ENCODE measurements around the gene MTARC1. TPM values are rescaled to one million over a fixed set of nuclear protein-coding genes. Genes with fewer than 3 reads are reported as not detected.

Gene MTARC1
- total RNA-seq, 1 experiment from 2014 or later, result 72.5 TPM

- no TSS peak for BruUV-seq (replicated peaks)
- intact Hi-C loops (cut with micrococcal nuclease; ENCODE audit: unreplicated experiment), result no loop called here
- H3K4me3 ChIP-seq, result no peak overlapping the region
These were observed 35.6 kb upstream of the MTARC1 start for GRCh38 chr1:220751111-220751510.

GRCh38 chr1:220754212-220754917, 32.3 kb upstream of the MTARC1 start:
- POLR2A ChIA-PET (ENCODE audit: unreplicated experiment), result interaction anchor here (0.6 kb wide), 1 partner anchor 628 kb away, joined by 6 read pairs; no protein-coding TSS in a partner anchor

More at GRCh38 chr1:220751111-220751510, 35.6 kb upstream of the MTARC1 start:
- Histone ChIP-seq H2AFZ (no peak overlapping the region), H3F3A (ENCODE audit: insufficient read depth, low read depth) (peaks cover 10% of the 10 kb centered on the region; the same call in 1 of the 2 replicates), H4K20me1 (ENCODE audit: insufficient read depth) (no peaks in the 10 kb centered on the region; the same call in 1 of the 2 replicates), H3K9me3 (ENCODE audit: insufficient read depth, low read depth) (no peaks in the 10 kb centered on the region), H3K27ac (no peak overlapping the region), H3K79me2 (ENCODE audit: low read depth) (peaks cover 21% of the 10 kb centered on the region), H3K27me3 (ENCODE audit: insufficient read depth, low read depth) (no peaks in the 10 kb centered on the region), H3K4me2 (no peak overlapping the region; the same call in 1 of the 2 replicates), H3K9me2 (ENCODE audit: insufficient read depth) (no peaks in the 10 kb centered on the region), H3K36me3 (ENCODE audit: low read depth) (0 out of 2 replicates have a peak, but pooled peaks cover 2% of the 10 kb centered on the region), H3K4me1 (replicated peaks; ENCODE audit: insufficient read depth) (peaks cover 24% of the 10 kb centered on the region)
- ChIA-PET CTCF (interaction anchor here (0.6 kb wide), 1 partner anchor 17 kb away, joined by 4 read pairs; no protein-coding TSS in a partner anchor), POLR2A (ENCODE audit: unreplicated experiment) (no interaction called here)
- TF ChIP-seq CTCF (conservative IDR thresholded peaks at IDR 0.05) (no peak), EZH2 (IDR thresholded peaks at IDR 0.05; ENCODE audit: low read depth) (no peak)
- no peak for DNase-seq

GRCh38 chr1:220754918-220755295, 31.8 kb upstream of the MTARC1 start:
- no peak overlapping the region for H3K4me3 ChIP-seq
- CTCF ChIA-PET, result interaction anchor here (0.6 kb wide), 1 partner anchor 477 kb away, joined by 3 read pairs; no protein-coding TSS in a partner anchor
- no peak overlapping the region for H3K4me2 ChIP-seq
- H3K27me3 ChIP-seq (ENCODE audit: insufficient read depth, low read depth), result no peaks in the 10 kb centered on the region
- no peaks in the 10 kb centered on the region for H3K9me3 ChIP-seq (ENCODE audit: insufficient read depth, low read depth)
- intact Hi-C loops (cut with micrococcal nuclease; ENCODE audit: unreplicated experiment), result no loop called here
- POLR2A ChIA-PET (ENCODE audit: unreplicated experiment), result no interaction called here
- no peak overlapping the region for H3K27ac ChIP-seq
- no peaks in the 10 kb centered on the region; the same call in 1 of the 2 replicates for H4K20me1 ChIP-seq (ENCODE audit: insufficient read depth)
- no peaks in the 10 kb centered on the region; the same call in 1 of the 2 replicates for H3F3A ChIP-seq (ENCODE audit: insufficient read depth, low read depth)
- H3K36me3 ChIP-seq (ENCODE audit: low read depth), result 0 out of 2 replicates have a peak, but pooled peaks cover 6% of the 10 kb centered on the region
- BruUV-seq (replicated peaks), result no TSS peak
- peaks cover 12% of the 10 kb centered on the region for H3K79me2 ChIP-seq (ENCODE audit: low read depth)
- no peak for DNase-seq
- no peaks in the 10 kb centered on the region for H3K9me2 ChIP-seq (ENCODE audit: insufficient read depth)
- TF ChIP-seq EZH2 (IDR thresholded peaks at IDR 0.05; ENCODE audit: low read depth) (no peak), CTCF (conservative IDR thresholded peaks at IDR 0.05) (no peak)
- H2AFZ ChIP-seq, result no peak overlapping the region
- peaks cover 6% of the 10 kb centered on the region for H3K4me1 ChIP-seq (replicated peaks; ENCODE audit: insufficient read depth)

More at GRCh38 chr1:220754212-220754917, 32.3 kb upstream of the MTARC1 start:
- no peaks in the 10 kb centered on the region for H3K27me3 ChIP-seq (ENCODE audit: insufficient read depth, low read depth)
- BruUV-seq (replicated peaks), result no TSS peak
- peaks cover 11% of the 10 kb centered on the region for H3K4me1 ChIP-seq (replicated peaks; ENCODE audit: insufficient read depth)
- H3K4me3 ChIP-seq, result no peak overlapping the region
- H3K9me3 ChIP-seq (ENCODE audit: insufficient read depth, low read depth), result no peaks in the 10 kb centered on the region
- no peak overlapping the region for H3K4me2 ChIP-seq
- no peak overlapping the region for H3K27ac ChIP-seq
- no peaks in the 10 kb centered on the region; the same call in 1 of the 2 replicates for H4K20me1 ChIP-seq (ENCODE audit: insufficient read depth)
- intact Hi-C loops (cut with micrococcal nuclease; ENCODE audit: unreplicated experiment), result no loop called here
- H3F3A ChIP-seq (ENCODE audit: insufficient read depth, low read depth), result no peaks in the 10 kb centered on the region; the same call in 1 of the 2 replicates
- H3K36me3 ChIP-seq (ENCODE audit: low read depth), result 0 out of 2 replicates have a peak, but pooled peaks cover 6% of the 10 kb centered on the region
- CTCF ChIA-PET, result interaction anchor here (0.6 kb wide), 2 partner anchors 35 to 477 kb away, joined by 3 to 4 read pairs; no protein-coding TSS in a partner anchor
- H3K79me2 ChIP-seq (ENCODE audit: low read depth), result peaks cover 17% of the 10 kb centered on the region
- TF ChIP-seq CTCF (conservative IDR thresholded peaks at IDR 0.05) (no peak), EZH2 (IDR thresholded peaks at IDR 0.05; ENCODE audit: low read depth) (no peak)
- DNase-seq, result no peak
- H2AFZ ChIP-seq, result no peak overlapping the region
- H3K9me2 ChIP-seq (ENCODE audit: insufficient read depth), result no peaks in the 10 kb centered on the region
